Keratinocyte (primary cell): ENCODE data around the gene BASP1. TPM values are rescaled to one million over a fixed set of nuclear protein-coding genes. Genes with fewer than 3 reads are reported as not detected.

Source experiments
- DNase-seq: peaks from one replicate; pipeline ENCODE4 v3.0.0-alpha.2; 2011; ENCODE audit warnings: low read depth, missing footprints, low spot score
- FAIRE-seq: peaks from 2 replicates; lab custom pipeline; 2011; peaks lifted over from hg19 to GRCh38; lab: Jason Lieb, UNC
- H2AFZ ChIP-seq: 2 replicates; pipeline ENCODE4 v1.6.0; 2012; ENCODE audit warnings: low read length, control low read depth, inconsistent platforms; ENCODE audit not compliant: control insufficient read depth
- H3K27ac ChIP-seq: 2 replicates; pipeline ENCODE4 v1.5.1; 2011; ENCODE audit warnings: low read length; ENCODE audit not compliant: control insufficient read depth, insufficient read depth
- H3K27me3 ChIP-seq: 3 replicates; pipeline ENCODE4 v1.6.0; 2011; ENCODE audit warnings: low read length; ENCODE audit not compliant: control insufficient read depth, insufficient read depth; ENCODE audit errors: extremely low read depth
- H3K36me3 ChIP-seq, 2 experiments: 2 replicates in 1 of 2; 3 replicates in 1 of 2; pipeline ENCODE4 v1.5.1; 2011; ENCODE audit warnings: low read length in 2 of 2, mild to moderate bottlenecking in 1 of 2; ENCODE audit not compliant: control insufficient read depth in 2 of 2, insufficient read depth in 2 of 2; ENCODE audit errors: extremely low read depth in 1 of 2
- H3K4me1 ChIP-seq: 3 replicates; pipeline ENCODE4 v1.5.1; 2011; ENCODE audit warnings: low read length; ENCODE audit not compliant: control insufficient read depth, insufficient read depth; ENCODE audit errors: extremely low read depth
- H3K4me2 ChIP-seq: 3 replicates; pipeline ENCODE4 v1.6.0; 2011; ENCODE audit warnings: low read depth, low read length; ENCODE audit not compliant: control insufficient read depth, insufficient read depth; ENCODE audit errors: extremely low read depth
- H3K4me3 ChIP-seq, 3 experiments: fragments of 200-600 bp in 1 of 3; sonication (generic) in 1 of 3; 2 replicates in 2 of 3; 3 replicates in 1 of 3; pipeline ENCODE4 v1.5.1; 2011 to 2016; ENCODE audit warnings: low read length in 3 of 3, mild to moderate bottlenecking in 3 of 3, control low read depth in 2 of 3, inconsistent platforms in 1 of 3, low read depth in 1 of 3, mixed read lengths in 1 of 3, mixed run types in 1 of 3, moderate library complexity in 1 of 3; ENCODE audit not compliant: control insufficient read depth in 2 of 3, insufficient read depth in 2 of 3; ENCODE audit errors: extremely low read depth in 1 of 3
- H3K79me2 ChIP-seq: 2 replicates; pipeline ENCODE4 v1.6.0; 2012; ENCODE audit warnings: low read length; ENCODE audit not compliant: control insufficient read depth, insufficient read depth
- H3K9ac ChIP-seq: 3 replicates; pipeline ENCODE4 v1.6.0; 2011; ENCODE audit warnings: low read length; ENCODE audit not compliant: control insufficient read depth, insufficient read depth; ENCODE audit errors: extremely low read depth
- H3K9me1 ChIP-seq: 3 replicates; pipeline ENCODE4 v1.6.0; 2011; ENCODE audit warnings: low read length; ENCODE audit not compliant: control insufficient read depth, insufficient read depth; ENCODE audit errors: extremely low read depth
- H3K9me3 ChIP-seq: 2 replicates; pipeline ENCODE4 v1.5.1; 2012; ENCODE audit warnings: low read depth, low read length; ENCODE audit not compliant: control insufficient read depth
- H4K20me1 ChIP-seq: 3 replicates; pipeline ENCODE4 v1.6.0; 2011; ENCODE audit warnings: low read length; ENCODE audit not compliant: control insufficient read depth, insufficient read depth; ENCODE audit errors: extremely low read depth
- EZH2 ChIP-seq: IDR thresholded peaks from one replicate; pipeline ENCODE4 v1.6.1; 2012; ENCODE audit warnings: inconsistent platforms, mild to moderate bottlenecking, low read length, moderate library complexity
- dilution Hi-C: fragments of 300-500 bp; cut with MboI; formaldehyde crosslinking; loops from one replicate; pipeline ENCODE4 v1.7.0; 2020; ENCODE audit warnings: low sequenced_read_pairs; ENCODE audit not compliant: extremely low pct_ligation_motif_present
- polyA plus RNA-seq, 5 experiments: library from polyadenylated mRNA; depleted of rRNA in 3 of 5; stranded (reverse) in 3 of 5; stranded (forward) in 1 of 5; unstranded in 1 of 5; fragments of >200 nt; gene quantifications; 1 replicate in 1 of 5; 2 replicates in 3 of 5; 3 replicates in 1 of 5; pipeline versions ENCODE4 v1.2.1 to v1.2.3, GENCODE V29; 2011 to 2012; ENCODE audit warnings: missing spikeins in 2 of 5, low read depth in 1 of 5, low replicate concordance in 1 of 5
- TF ChIP-seq, protein P1 (sequence below), 3 experiments: IDR thresholded peaks in 1 of 3; conservative IDR thresholded peaks in 1 of 3; optimal IDR thresholded peaks in 1 of 3; 2 replicates in 2 of 3; 3 replicates in 1 of 3; pipeline versions ENCODE3 to v1.5.1; 2011; ENCODE audit warnings: low read length in 3 of 3, mild to moderate bottlenecking in 3 of 3, moderate library complexity in 2 of 3, control low read depth in 1 of 3, inconsistent platforms in 1 of 3; ENCODE audit not compliant: insufficient read depth in 2 of 3; ENCODE audit errors: extremely low read depth in 1 of 3

Gene BASP1
- polyA plus RNA-seq, 1 donor (not counting 4 experiments of a cell fraction or from before 2014, with no cell fraction given) = 127 TPM

DNA sequence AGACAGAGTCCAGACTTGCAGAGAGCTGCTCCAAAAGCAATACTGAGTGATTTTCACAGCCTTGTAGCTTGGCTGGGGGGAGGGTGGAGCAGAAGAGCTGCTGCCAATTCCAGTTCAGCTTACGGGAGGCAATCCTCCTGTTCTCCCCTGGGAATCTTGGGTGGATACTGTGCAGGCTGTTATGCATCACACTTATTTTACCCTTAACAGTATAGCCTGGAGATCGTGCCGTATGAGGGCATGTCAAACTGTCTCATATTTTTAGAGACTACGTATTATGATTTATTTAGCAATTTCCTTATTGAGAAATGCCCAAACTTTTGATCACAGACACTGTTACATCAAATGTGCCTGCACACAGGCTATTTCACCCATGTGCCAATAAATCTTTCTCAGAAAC is 85.2 kb downstream of the BASP1 start:
- dilution Hi-C loops = no loop called here
- Histone ChIP-seq H3K9me3 (no peaks in the 10 kb centered on the region), H3K27me3 (no peaks in the 10 kb centered on the region), H3K4me2 (no peak overlapping the region), H4K20me1 (no peaks in the 10 kb centered on the region), H3K4me1 (peaks cover 11% of the 10 kb centered on the region), H3K4me3 (no peak overlapping the region), H3K36me3 (no peaks in the 10 kb centered on the region), H3K9me1 (no peaks in the 10 kb centered on the region), H3K9ac (no peak overlapping the region), H2AFZ (no peak overlapping the region), H3K27ac (no peak overlapping the region), H3K79me2 (no peaks in the 10 kb centered on the region)
- TF ChIP-seq, protein P1, sequence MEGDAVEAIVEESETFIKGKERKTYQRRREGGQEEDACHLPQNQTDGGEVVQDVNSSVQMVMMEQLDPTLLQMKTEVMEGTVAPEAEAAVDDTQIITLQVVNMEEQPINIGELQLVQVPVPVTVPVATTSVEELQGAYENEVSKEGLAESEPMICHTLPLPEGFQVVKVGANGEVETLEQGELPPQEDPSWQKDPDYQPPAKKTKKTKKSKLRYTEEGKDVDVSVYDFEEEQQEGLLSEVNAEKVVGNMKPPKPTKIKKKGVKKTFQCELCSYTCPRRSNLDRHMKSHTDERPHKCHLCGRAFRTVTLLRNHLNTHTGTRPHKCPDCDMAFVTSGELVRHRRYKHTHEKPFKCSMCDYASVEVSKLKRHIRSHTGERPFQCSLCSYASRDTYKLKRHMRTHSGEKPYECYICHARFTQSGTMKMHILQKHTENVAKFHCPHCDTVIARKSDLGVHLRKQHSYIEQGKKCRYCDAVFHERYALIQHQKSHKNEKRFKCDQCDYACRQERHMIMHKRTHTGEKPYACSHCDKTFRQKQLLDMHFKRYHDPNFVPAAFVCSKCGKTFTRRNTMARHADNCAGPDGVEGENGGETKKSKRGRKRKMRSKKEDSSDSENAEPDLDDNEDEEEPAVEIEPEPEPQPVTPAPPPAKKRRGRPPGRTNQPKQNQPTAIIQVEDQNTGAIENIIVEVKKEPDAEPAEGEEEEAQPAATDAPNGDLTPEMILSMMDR (optimal IDR thresholded peaks at IDR 0.05 in 1 of 3, IDR thresholded peaks at IDR 0.05 in 1 of 3, conservative IDR thresholded peaks at IDR 0.05 in 1 of 3; ENCODE audit: extremely low read depth in 1 of 3, insufficient read depth in 2 of 3, low read length in 3 of 3) = no peak
- FAIRE-seq = no peak
- DNase-seq = no peak

- H3K36me3 ChIP-seq = no peaks in the 10 kb centered on the region
- no peaks in the 10 kb centered on the region for H3K27me3 ChIP-seq
- peaks cover 11% of the 10 kb centered on the region for H3K4me1 ChIP-seq
- no peak overlapping the region for H3K9ac ChIP-seq
- H4K20me1 ChIP-seq = no peaks in the 10 kb centered on the region
- dilution Hi-C loops = no loop called here
- DNase-seq (no peak), FAIRE-seq (no peak)
- no peak for TF ChIP-seq EZH2
- TF ChIP-seq, protein P1 (optimal IDR thresholded peaks at IDR 0.05 in 1 of 3, IDR thresholded peaks at IDR 0.05 in 1 of 3, conservative IDR thresholded peaks at IDR 0.05 in 1 of 3; ENCODE audit: extremely low read depth in 1 of 3, insufficient read depth in 2 of 3, low read length in 3 of 3) = no peak
- no peak overlapping the region for H3K4me2 ChIP-seq
- no peaks in the 10 kb centered on the region for H3K9me3 ChIP-seq
- no peaks in the 10 kb centered on the region for H3K79me2 ChIP-seq
- no peak overlapping the region for H2AFZ ChIP-seq
- no peaks in the 10 kb centered on the region for H3K9me1 ChIP-seq
- no peak overlapping the region for H3K4me3 ChIP-seq
- H3K27ac ChIP-seq = no peak overlapping the region
Observed at GRCh38 chr5:17304282-17304681, 86.9 kb downstream of the BASP1 start.
